GM21737 (cell line): ENCODE measurements around the gene MTHFD2.
"Not testable (repeated sequence)": the region's sequence is repeated elsewhere in the genome, so short reads cannot be mapped to it uniquely, and the experiment has no call there.

Source experiments
- ATAC-seq: cut with Tn5 transposase; IDR thresholded peaks from one replicate; pipeline ENCODE4 v1.9.1; 2021; ENCODE audit warnings: mild to moderate bottlenecking, moderate library complexity; ENCODE audit not compliant: unreplicated experiment

Gene MTHFD2

GRCh38 chr2:74197049-74197448, 1.4 kb upstream of the MTHFD2 start:
- no peak for ATAC-seq

GRCh38 chr2:74198023-74198460, 373 bp upstream of the MTHFD2 start:
- ATAC-seq, result no peak

DNA sequence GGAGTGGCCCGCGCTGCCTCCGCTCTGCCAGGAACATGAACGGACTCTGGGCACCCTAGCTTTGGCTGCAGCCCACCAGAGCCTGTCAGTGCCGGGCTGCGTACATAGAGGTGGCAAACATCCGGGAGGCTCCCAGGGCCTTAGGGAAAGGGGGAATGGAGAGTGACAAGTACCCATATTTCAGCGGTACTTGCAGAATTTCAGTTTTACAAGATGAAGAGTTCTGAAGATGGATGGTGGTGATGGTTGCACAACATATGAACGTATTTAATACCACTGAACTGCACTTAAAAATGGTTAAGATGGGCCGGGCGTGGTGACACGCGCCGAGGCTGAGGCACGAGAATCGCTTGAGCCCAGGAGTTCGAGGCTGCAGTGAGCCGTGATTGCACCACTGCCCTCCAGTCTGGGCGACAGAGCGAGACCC, 873 bp downstream of the MTHFD2 start:
- no peak for ATAC-seq

GRCh38 chr2:74199871-74200305, 1.5 kb downstream of the MTHFD2 start:
- no peak for ATAC-seq

- no peak for ATAC-seq
Observed at GRCh38 chr2:74201196-74201595, 2.8 kb downstream of the MTHFD2 start.

GRCh38 chr2:74201596-74201995, 3.2 kb downstream of the MTHFD2 start:
- no peak for ATAC-seq

GRCh38 chr2:74204436-74204835, 6.0 kb downstream of the MTHFD2 start:
- no peak for ATAC-seq

GRCh38 chr2:74205113-74205512, 6.7 kb downstream of the MTHFD2 start:
- ATAC-seq, result no peak

GRCh38 chr2:74205596-74205995, 7.2 kb downstream of the MTHFD2 start:
- peak; percentile 19 for ATAC-seq

DNA sequence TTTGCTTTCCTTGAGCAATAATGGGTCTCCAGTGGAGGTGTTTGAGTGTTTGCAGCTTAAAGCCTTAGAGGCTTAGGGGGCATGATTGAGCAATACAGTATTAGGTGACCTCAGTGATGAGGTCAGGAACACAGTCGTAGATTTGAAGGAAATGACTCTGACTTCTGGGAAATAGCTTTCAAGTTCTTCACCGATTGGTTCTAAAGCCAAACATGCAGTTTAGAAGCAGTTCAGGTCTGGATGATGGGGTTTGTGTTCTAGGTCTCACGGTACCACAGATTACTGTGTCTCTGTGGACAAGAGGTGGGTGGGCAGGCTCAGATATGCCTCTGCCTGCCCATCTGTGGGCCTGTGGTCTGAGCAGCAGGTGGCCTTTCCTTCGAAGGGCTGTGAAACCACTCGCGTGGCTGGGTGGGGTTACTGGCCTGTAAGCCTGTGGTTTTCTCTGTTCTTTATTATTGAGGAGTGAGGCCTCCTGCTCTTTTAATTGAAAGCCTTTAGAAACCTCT, 7.8 kb downstream of the MTHFD2 start:
- ATAC-seq, result peak; percentile 64

DNA sequence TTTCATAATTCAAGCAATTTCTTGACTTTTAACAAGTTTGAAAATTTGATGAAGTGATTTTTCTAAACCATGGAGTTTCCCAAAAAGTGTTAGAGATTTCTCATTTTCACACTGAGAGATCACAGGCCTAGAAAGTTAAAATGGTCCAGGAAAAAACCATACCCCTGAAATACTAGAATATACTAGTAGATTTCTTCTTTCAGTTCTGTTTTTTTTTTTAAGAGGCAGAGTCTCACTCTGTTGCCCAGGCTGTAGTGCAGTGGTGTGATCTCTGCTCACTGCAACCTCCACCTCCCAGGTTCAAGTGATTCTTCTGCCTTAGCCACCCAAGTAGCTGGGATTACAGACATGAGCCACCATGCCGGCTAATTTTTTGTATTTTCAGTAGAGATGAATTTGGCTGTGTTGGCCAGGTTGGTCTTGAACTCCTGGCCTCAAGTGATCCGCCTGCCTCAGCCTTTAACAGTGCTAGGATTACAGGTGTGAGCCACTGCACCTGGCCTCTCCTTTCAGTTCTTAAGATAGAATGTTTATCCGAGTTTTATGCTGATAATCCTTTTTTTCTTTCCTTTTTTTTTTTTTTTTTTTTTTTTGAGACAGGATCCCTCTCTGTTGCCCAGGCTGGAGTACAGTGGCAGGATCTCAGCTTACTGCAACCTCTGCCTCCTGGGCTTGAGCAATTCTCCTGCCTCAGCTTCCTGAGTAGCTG, 14.4 kb downstream of the MTHFD2 start:
- no peak for ATAC-seq

DNA sequence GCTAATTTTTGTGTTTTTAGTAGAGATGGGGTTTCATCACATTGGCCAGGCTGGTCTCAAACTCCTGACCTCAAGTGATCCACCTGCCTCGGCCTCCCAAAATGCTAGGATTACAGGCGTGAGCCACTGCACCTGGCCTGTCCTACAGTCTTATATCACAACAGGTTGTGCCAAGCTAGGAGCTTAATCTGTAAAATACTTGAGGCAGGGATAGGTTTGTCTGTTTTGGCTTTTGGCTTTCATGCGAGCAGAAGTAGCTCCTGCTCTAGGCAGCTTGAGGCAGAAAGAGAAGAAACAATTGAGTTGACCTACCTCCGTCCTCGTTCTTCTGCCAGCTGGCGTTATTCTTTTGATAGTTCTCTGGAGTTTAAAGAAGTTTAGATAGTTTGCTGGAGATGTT, 17.4 kb downstream of the MTHFD2 start:
- ATAC-seq, result not testable (repeated sequence)

DNA sequence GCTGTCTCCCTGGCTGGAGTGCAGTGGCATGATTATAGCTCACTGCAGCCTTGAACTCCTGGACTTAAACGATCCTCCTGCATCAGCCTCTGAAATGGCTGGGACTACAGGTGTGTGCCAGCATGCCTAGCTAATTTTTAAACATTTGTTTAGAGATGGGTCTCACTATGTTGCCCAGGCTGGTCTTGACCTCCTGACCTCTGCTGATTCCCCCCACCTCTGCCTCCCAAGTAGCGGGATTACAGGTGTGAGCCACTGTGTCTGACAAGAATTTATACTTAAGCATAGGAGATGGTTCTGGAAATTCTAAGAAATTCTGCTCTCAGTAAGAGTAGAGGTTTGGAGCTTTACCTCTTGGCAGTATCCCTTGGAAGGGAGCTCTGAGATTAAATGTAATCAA, 18.2 kb downstream of the MTHFD2 start:
- ATAC-seq, result no peak

DNA sequence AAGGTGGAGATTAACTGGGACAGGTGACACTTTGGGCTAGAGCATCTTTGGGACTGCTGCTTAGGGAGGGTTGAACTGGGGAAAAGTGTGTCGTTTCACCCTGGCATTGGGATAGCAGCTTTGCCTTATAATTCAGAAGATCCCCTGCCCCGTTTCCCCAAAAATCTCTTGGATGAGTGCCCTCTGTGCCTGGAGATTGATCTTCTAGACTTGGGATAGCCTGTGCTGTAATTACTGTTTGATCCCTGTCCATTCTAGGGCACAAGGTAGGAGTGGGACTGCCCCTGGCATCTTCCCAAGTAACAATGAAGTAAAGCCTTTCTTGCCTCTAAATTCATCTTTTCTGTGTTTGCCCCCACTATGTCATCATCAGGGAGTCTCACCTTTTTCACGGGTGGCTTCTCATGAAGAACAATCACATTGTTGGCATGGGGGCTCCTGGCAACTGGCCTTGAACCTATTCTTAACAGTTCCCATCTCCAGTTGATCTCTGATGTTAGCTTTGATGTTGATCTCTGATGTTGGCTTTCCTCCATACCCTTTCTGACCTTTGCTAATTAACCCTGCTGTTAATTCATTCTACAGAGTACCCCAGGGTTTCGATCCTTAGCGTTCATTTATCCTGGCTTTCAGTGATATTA, 21.6 kb downstream of the MTHFD2 start:
- no peak for ATAC-seq

- no peak for ATAC-seq
Observed at GRCh38 chr2:74221091-74221490, 22.7 kb downstream of the MTHFD2 start.

DNA sequence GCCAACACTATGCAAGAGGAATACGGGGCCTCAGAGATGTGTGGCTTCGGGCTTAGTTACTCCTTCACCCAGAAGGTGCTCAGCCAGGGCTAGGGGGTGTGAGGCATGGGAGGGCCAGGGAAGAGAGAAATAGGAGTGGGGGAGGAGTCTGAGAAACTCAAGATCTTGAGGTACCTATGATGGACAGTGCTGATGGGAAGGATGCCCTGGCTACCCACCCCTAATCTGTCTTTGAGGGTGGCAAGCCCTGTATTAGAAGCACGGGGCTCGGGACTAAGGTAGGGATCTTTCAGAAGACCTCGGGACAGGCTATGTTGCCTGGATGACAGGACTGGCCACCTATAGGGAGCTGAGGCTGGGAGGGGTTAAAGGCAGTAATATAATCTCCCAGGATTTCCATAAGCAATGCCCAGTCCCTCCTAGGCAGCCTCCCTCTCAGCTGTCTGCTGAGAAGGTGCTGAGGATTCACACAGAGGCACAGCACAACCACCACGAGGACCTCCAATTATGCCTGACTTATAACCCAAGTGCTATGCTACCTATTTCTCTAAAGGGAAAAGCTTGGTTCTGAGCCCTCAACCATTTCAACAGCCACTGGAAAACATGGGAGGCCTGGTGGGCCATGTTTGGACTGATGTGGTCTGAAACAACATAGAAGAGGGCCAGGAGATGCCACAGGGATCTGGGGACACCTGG, 23.3 kb downstream of the MTHFD2 start:
- ATAC-seq, result no peak

GRCh38 chr2:74222300-74222650, 23.9 kb downstream of the MTHFD2 start:
- ATAC-seq, result no peak

GRCh38 chr2:74223941-74224770, 25.7 kb downstream of the MTHFD2 start:
- no peak for ATAC-seq

DNA sequence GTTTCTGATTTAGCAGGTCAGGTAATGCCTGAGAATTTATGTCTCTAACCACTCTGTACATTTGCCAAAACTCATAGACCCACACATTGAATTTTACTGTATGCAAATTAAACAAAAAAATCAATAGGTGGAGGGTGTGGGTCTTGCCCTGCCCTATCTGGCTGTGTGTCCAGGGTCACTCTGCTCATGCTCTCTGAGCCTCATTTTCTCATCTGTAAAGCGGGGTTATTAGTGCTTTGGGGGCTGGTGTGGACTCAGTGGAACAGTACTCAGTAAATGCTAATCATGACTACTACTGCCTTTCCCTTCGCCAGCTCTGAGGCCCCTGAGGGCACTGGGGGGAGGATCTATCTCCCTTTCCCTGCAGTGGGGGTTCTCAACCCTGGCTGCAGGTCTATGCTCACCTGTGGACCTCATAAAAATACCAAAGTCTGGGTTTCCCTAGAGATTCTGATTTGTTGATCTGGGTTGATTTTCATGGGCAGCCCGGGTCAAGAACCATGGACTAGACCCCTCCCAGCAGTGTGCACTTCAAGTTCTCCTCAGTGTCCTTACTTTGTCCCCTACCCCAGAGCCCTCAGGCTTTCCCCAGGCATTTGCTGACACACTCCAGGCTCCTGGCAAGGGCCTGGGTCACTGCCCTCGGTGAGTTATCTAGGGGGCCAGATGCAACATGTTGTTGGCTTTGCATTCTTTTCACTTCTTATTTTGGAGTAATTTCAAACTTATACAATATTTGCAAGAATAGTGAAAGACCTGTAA, 27.5 kb downstream of the MTHFD2 start:
- no peak for ATAC-seq

DNA sequence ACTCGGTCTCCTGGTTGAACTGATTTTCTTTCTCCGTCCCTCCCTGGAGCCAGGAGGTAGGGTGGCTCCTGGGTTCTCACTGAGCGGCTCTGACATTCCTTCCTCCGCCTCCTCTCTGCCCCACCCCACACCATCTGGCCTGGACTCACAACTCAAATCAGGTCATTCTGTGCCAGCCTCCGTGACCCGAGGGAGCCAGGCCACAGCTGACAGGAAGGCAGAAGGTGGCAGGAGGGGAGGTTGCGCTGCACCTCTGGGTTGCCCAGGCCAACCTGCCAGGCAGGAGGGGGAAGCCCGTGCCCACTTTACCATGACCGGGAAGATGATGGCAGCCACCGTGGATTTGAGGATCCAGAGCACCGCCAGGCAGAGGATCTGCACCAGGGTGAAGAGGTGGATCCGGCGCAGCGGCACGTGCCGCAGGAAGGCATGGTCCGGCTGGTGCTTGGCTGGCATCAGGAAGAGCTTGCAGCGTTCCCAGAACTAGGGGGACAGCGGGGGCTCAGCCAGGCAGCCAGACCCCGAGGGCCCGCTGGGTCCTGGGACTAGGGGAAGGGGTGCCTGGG, 28.3 kb downstream of the MTHFD2 start:
- no peak for ATAC-seq
